HG03060 (cell line): ENCODE results near the gene FAM204A.

Experiments
- ATAC-seq: cut with Tn5 transposase; IDR thresholded peaks from one replicate; pipeline ENCODE4 v1.9.1; 2021; ENCODE audit warnings: low read depth, moderate number of reproducible peaks; ENCODE audit not compliant: unreplicated experiment

Gene FAM204A

DNA sequence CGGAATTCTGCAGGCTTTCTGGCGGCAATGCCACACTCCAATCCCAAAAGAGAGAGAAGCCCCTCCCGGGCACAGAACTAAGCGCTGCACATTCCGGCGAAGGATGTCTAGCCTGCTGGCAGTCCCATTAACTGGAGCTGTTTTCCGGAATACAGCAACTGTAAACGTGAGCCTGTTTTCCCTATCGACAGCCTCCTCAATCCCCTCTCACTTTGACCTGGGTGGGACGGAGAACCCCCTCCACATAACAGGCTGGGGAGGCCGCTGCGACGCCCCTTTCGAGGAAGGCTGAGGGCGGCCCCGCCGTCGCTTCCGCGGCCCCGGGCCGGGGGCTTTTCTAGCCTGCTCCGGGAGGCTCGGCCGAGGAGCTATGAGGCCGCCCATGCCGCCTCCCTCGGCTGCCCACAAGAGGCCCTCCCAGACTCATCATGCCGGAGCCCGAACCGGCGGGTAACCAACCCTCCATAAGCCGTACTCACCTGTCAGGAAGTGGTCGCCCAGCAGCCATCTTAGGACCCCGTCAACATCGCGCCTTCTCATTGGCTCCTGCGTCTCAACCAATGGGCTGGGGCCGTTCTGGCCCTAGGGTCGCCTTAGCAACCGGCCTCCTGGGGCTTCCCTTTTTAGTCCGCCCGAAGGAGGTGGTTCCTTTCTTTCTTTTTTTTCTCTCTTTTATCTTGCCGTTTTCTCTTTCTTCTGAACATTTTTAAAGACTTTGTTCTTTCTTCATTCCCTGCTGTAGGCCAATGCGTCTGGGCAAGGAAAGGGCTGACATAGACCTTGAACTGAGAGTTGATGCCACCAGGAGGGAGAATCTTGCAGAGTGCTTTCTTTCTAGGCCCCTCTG, at the start of gene FAM204A:
Gene FAM204A, minus strand, starts transcription at position 534 of the 847 bp plus-strand sequence. CDS start 5,909 bp downstream, outside the sequence.
- ATAC-seq = peak; percentile 99

DNA sequence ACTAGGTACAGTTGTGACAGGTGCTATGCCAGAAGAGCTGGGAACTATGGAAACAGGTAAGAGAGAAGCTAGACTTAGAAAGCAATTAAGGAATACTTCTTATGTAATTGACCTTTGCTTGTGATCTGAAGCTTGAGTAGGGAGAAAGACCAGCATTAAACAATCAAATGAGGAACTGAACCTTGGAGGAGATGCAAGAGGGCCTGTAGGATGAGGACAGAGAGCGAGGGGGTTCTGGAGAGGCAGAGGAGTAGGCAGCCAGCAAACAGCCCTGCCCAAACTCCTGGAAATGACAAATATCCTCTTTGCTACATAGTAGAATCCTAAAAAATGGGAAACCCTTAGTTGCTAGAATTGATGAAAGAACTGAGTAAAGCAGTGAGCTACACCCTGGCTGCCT, 41.6 kb upstream of the FAM204A start:
- no peak for ATAC-seq

DNA sequence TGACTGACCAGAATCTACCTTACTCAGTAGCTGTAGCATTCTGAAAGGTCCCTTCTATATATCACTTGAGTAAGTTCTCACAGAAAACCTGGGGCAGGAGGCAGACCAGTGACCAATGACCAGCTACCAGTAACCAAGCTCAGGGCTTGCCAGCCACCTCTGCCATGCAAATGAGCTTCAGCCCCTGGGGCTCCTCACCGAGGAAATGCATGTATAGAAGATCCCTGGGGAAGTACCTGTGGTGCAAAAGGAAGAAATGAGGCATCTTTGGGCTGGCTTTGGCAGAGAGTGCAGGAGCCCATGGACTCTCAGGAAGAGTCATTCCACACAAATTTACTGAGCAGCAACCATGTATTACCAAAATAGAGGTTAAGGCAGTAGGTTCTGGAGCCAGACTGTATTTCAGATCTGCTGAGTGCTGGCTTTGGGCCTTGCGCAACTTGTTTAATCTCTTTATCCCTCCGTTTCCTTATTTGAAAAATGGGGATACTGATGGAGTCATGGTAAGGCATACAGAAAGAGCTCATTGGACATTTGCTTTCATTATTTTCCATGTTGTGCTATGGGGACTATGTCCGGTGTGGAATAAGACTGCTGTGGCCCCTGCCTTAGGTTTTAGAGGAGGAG, 41.1 kb upstream of the FAM204A start:
- no peak for ATAC-seq

DNA sequence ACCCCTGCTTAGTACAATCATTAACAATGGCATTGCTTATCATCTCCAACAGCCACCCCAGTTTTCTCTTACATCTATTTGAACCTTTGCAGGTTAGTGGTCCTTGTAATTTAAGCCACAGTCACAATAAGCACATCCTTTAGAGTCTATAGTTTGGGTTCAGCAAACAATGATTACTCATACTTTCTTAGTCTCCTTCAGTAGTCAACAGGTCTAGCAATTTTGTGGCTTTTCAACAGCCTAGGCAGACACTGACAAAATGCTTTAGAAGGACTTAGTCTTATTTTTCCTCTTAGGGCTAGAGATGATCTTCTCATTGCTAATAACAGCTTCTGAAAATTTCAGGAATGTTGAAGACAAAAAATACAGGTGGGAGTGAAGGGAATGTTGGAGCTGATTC, 32.3 kb upstream of the FAM204A start:
- no peak for ATAC-seq

DNA sequence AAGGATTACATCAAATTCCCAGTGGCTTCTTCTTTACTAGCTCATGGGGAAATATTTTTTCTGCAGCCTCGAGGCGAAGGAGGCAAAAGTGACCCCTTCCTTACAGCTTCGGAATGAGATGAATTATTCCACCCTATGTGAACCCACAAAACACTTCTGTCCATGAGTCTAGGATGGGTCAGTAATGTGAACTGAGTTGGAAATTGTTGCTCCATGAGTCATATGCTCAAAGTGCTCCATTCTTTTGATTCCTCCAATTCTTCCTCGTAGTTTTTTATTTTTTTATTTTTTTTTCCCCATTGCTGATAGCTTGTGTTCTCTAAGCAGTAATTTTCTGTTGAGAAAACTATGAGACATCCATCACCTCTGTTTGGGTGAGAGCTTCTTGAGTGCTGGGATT, 31.7 kb upstream of the FAM204A start:
- no peak for ATAC-seq

DNA sequence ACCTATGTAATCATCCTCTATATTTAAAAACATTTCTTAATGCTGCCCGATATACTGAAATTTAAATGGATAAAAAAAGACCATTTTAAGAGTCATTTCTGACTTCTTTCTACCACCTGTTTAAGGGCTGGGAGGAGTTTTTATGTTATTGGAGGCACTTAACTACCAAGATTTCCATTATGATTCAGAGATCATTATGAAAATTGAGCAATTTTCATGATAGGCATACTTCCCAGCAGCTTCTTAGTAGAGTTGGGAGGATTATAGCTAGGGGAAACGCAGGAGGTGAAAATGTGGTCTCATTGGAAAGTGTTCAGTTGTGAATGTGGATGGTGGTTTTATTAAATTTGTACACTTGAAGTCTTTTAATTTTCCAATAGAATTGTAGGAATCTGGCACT, 28.4 kb upstream of the FAM204A start:
- ATAC-seq = no peak

DNA sequence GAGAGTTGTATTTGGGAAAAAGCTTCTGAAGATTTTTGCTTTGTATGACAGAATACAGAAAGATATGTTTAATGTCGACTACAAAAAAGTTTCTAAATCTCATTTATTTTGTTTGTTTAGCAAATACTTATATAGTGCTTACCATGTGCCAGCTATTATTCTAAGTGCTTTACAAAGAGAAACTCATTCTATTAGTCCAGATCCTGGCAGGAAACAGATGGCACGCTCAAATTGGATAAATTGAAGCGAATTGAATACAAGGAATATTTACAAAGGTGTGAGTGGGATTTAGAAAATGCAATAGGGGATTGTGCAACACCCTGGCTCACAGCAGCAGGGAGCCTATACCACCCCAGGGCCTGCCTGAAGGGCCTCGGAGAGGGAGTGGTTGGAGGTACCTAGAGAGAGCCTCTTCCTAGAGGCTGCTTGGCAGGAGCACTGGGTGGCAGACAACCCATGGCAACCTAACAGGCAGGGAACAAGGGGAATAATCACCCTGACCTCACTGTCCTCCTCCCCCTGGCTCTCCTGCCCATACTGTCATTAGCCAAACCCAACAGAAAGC, 27.6 kb upstream of the FAM204A start:
- no peak for ATAC-seq

DNA sequence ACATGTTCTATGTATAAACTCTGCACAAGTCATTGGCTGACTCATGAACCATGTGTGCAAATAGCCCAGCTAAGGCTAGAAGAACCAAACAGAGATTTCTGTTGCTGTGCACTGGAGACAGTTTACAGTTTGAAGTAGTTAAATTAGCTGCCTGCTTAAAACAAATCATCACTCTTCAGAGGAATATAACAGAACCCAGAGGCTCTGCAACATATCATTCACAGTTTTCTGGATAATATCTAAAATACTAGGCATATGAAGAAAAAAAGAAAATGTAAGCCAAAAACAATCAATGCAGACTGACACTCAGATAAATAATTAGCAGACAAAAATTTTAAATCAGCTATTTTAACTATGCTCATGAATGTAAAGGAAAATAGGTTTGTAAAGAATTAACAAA, 23.6 kb upstream of the FAM204A start:
- ATAC-seq = no peak

GRCh38 chr10:118362103-118362502, 20.0 kb upstream of the FAM204A start:
- ATAC-seq = no peak

- ATAC-seq = no peak
These were observed 16.2 kb upstream of the FAM204A start for GRCh38 chr10:118358327-118358726.

DNA sequence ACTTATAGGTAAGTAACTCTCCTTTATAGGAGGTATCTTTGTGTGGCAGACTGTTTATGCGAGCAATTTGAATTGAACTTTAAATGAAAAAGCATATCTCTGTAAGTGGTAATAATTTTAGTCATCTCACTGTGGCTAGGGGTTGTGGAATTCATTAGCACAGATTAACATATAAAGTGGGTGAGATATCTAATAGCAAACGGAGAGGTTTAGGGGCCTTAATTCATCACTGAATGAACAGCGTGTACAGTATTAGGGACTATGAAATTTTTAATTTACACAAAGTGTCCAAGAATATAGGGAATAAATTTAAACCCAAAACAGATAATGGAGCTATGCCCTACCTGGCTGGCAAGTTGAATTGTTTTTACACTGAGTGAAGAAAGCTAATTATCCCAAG, 15.7 kb upstream of the FAM204A start:
- ATAC-seq = no peak

GRCh38 chr10:118356628-118357027, 14.5 kb upstream of the FAM204A start:
- no peak for ATAC-seq

GRCh38 chr10:118355234-118355633, 13.1 kb upstream of the FAM204A start:
- ATAC-seq = no peak

DNA sequence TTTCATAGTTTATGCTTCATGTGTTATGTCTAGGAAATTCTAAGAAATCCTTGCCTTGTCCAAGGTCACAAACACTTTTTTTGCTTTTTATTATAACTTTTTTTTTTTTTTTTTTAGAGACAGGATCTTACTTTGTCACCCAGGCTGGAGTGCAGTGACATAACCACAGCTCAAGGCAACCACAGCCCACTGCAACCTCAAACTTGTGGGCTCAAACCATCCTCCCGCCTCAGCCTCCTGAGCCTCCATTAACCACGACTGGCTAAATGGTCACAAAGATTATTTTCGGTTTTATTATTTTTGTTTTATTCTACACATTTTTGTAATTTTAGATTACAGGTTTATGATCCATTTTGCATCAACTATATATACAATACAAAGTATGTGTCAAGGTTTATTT, 7.1 kb upstream of the FAM204A start:
- no peak for ATAC-seq

- no peak for ATAC-seq
These were observed 1.4 kb upstream of the FAM204A start for GRCh38 chr10:118343549-118343948.

- no peak for ATAC-seq
These were observed 991 bp upstream of the FAM204A start for GRCh38 chr10:118343115-118343514.

DNA sequence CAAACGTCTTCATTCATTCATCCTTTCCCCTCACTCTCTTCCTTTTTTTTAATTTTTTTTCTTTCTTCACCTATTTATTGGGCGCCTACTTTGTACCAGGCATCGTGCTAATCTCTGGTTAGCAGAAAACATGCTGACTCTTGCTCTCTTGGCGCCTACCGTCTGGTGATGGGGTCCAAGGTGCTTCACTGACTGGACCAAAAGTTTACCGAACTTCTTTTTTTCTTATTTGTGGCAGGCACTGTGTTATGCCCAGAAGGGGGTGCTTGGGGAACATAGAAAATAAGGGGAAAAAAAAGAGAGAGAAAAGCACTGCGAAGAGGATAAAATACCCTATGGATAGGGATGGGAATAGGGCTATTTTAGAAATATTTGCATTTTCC, 505 bp upstream of the FAM204A start:
- ATAC-seq = no peak

GRCh38 chr10:118340486-118340885, 1.6 kb downstream of the FAM204A start:
- ATAC-seq = no peak

GRCh38 chr10:118339111-118339510, 3.0 kb downstream of the FAM204A start:
- no peak for ATAC-seq

- ATAC-seq = no peak
These were observed 4.8 kb downstream of the FAM204A start for GRCh38 chr10:118337356-118337755.

GRCh38 chr10:118333871-118334270, 8.3 kb downstream of the FAM204A start:
- ATAC-seq = no peak
